NB4 (cell line): ENCODE data around the gene C17orf58.
"Not testable (repeated sequence)": the region's sequence is repeated elsewhere in the genome, so short reads cannot be mapped to it uniquely, and the experiment has no call there.

Experiments used
- CTCF ChIP-seq: IDR thresholded peaks from one replicate; pipeline ENCODE4 v1.5.1; 2012; ENCODE audit warnings: low read depth, low read length
- MYC ChIP-seq: IDR thresholded peaks from 2 replicates; pipeline ENCODE4 v1.6.1; 2011; ENCODE audit warnings: low read depth, low read length
- POLR2A ChIP-seq: IDR thresholded peaks from 2 replicates; pipeline ENCODE4 v1.6.1; 2011; ENCODE audit warnings: mild to moderate bottlenecking; ENCODE audit not compliant: insufficient read length; ENCODE audit errors: extremely low read depth
- TF ChIP-seq, protein P1 (sequence below): IDR thresholded peaks from 2 replicates; pipeline ENCODE4 v1.6.1; 2011; ENCODE audit warnings: low read depth, low read length

GRCh38 chr17:68018493-68018892, 22.2 kb upstream of the C17orf58 start:
- not testable (repeated sequence) for TF ChIP-seq CTCF, MYC, POLR2A
- TF ChIP-seq, protein P1, sequence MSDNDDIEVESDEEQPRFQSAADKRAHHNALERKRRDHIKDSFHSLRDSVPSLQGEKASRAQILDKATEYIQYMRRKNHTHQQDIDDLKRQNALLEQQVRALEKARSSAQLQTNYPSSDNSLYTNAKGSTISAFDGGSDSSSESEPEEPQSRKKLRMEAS, result not testable (repeated sequence)
